HepG2 (cell line): ENCODE results near the gene SDK2. TPM values are rescaled to one million over a fixed set of nuclear protein-coding genes. Genes with fewer than 3 reads are reported as not detected.

ENCODE experiments used
- CBX1 ChIP-seq: IDR thresholded peaks from one replicate; pipeline ENCODE4 v1.6.1; 2016; ENCODE audit warnings: antibody characterized with exemption, low read depth
- CTCF ChIP-seq: sonication (generic); formaldehyde crosslinking; IDR thresholded peaks from 2 replicates; pipeline ENCODE4 v1.5.0; 2020; ENCODE audit warnings: mild to moderate bottlenecking, missing genetic modification reagents, moderate library complexity
- FLYWCH1 ChIP-seq: sonication (generic); formaldehyde crosslinking; IDR thresholded peaks from 2 replicates; pipeline ENCODE4 v1.8.1; 2023; ENCODE audit warnings: mild to moderate bottlenecking, missing genetic modification reagents
- FOXA3 ChIP-seq: IDR thresholded peaks from 2 replicates; pipeline ENCODE4 v1.6.1; 2016; ENCODE audit warnings: missing genetic modification reagents, missing compliant biosample characterization
- HIVEP1 ChIP-seq: sonication (generic); formaldehyde crosslinking; IDR thresholded peaks from 2 replicates; pipeline ENCODE4 v1.4.0; 2020; ENCODE audit warnings: mild to moderate bottlenecking, missing genetic modification reagents
- MIER3 ChIP-seq: IDR thresholded peaks from 2 replicates; pipeline ENCODE4 v1.6.1; 2016; ENCODE audit warnings: missing compliant biosample characterization, borderline replicate concordance
- NR2F6 ChIP-seq, 2 experiments: IDR thresholded peaks; 2 replicates each; pipeline ENCODE4 v1.6.1; 2016; ENCODE audit warnings: antibody characterized with exemption in 1 of 2, mild to moderate bottlenecking in 1 of 2
- PATZ1 ChIP-seq: sonication (generic); formaldehyde crosslinking; IDR thresholded peaks from 2 replicates; pipeline ENCODE4 v1.4.0; 2020; ENCODE audit warnings: missing genetic modification reagents
- PLSCR1 ChIP-seq: sonication (generic); formaldehyde crosslinking; IDR thresholded peaks from 2 replicates; pipeline ENCODE4 v1.5.0; 2020; ENCODE audit warnings: missing genetic modification reagents, mild to moderate bottlenecking, borderline replicate concordance
- REL ChIP-seq: sonication (generic); formaldehyde crosslinking; conservative IDR thresholded peaks from 2 replicates; pipeline ENCODE4 v1.8.0; 2022; ENCODE audit warnings: mild to moderate bottlenecking, missing genetic modification reagents, moderate library complexity
- SALL1 ChIP-seq: sonication (generic); formaldehyde crosslinking; IDR thresholded peaks from 2 replicates; pipeline ENCODE4 v1.8.0; 2022; ENCODE audit warnings: mild to moderate bottlenecking, missing genetic modification reagents
- SOX13 ChIP-seq, 3 experiments: fragments of 450-650 bp in 1 of 3; sonication (generic) in 1 of 3; formaldehyde crosslinking in 1 of 3; IDR thresholded peaks in 2 of 3; conservative IDR thresholded peaks in 1 of 3; 2 replicates each; pipeline versions ENCODE4 v1.5.0 to v1.6.1; 2016 to 2020; ENCODE audit warnings: antibody characterized with exemption in 1 of 3, mild to moderate bottlenecking in 1 of 3, missing compliant biosample characterization in 1 of 3, missing genetic modification reagents in 1 of 3, moderate library complexity in 1 of 3
- WIZ ChIP-seq: sonication (generic); formaldehyde crosslinking; IDR thresholded peaks from 2 replicates; pipeline ENCODE4 v1.5.1; 2020; ENCODE audit warnings: mild to moderate bottlenecking, missing genetic modification reagents
- ZNF17 ChIP-seq: sonication (generic); formaldehyde crosslinking; IDR thresholded peaks from 2 replicates; pipeline ENCODE4 v1.5.0; 2020; ENCODE audit warnings: mild to moderate bottlenecking, missing genetic modification reagents
- ZNF207 ChIP-seq: fragments of 450-650 bp; IDR thresholded peaks from 2 replicates; pipeline ENCODE4 v1.6.1; 2016; ENCODE audit warnings: antibody characterized with exemption, borderline replicate concordance
- ZNF333 ChIP-seq: sonication (generic); formaldehyde crosslinking; IDR thresholded peaks from 2 replicates; pipeline ENCODE4 v1.4.0; 2020; ENCODE audit warnings: mild to moderate bottlenecking, missing genetic modification reagents, borderline replicate concordance
- ZNF34 ChIP-seq: sonication (generic); formaldehyde crosslinking; IDR thresholded peaks from 2 replicates; pipeline ENCODE4 v1.4.0; 2020; ENCODE audit warnings: mild to moderate bottlenecking, missing genetic modification reagents, borderline replicate concordance
- ZNF557 ChIP-seq: sonication (generic); formaldehyde crosslinking; IDR thresholded peaks from 2 replicates; pipeline ENCODE4 v1.4.0; 2020; ENCODE audit warnings: missing genetic modification reagents
- ZNF761 ChIP-seq: sonication (generic); formaldehyde crosslinking; conservative IDR thresholded peaks from 2 replicates; pipeline ENCODE4 v1.4.0; 2020; ENCODE audit warnings: mild to moderate bottlenecking, missing genetic modification reagents
- ZNF800 ChIP-seq: sonication (generic); formaldehyde crosslinking; IDR thresholded peaks from 2 replicates; pipeline ENCODE4 v1.4.0; 2020; ENCODE audit warnings: missing genetic modification reagents
- ZNF883 ChIP-seq: sonication (generic); formaldehyde crosslinking; IDR thresholded peaks from 2 replicates; pipeline ENCODE4 v1.5.1; 2020; ENCODE audit warnings: mild to moderate bottlenecking, missing genetic modification reagents; ENCODE audit errors: not compliant biosample characterization
- ZSCAN9 ChIP-seq: IDR thresholded peaks from 2 replicates; pipeline ENCODE4 v1.6.1; 2016; ENCODE audit warnings: borderline replicate concordance
- polyA plus RNA-seq, 8 experiments: library from polyadenylated mRNA; depleted of rRNA in 3 of 8; stranded (reverse) in 7 of 8; unstranded in 1 of 8; fragments of >200 nt; fragmentation: Illumina TruSeq in 4 of 8; extraction: Trizol in 4 of 8; gene quantifications; 2 replicates each; pipeline versions ENCODE4 v1.2.1 to v1.2.3, GENCODE V29; 2011 to 2016; ENCODE audit warnings: low read depth in 4 of 8, missing spikeins in 1 of 8, mixed read lengths in 1 of 8; ENCODE audit not compliant: insufficient read depth in 1 of 8
- total RNA-seq, 5 experiments: library from RNA; depleted of rRNA; stranded (reverse); fragments of >200 nt; fragmentation: Illumina TruSeq; extraction: Trizol; gene quantifications; 2 replicates each; pipeline ENCODE4 v1.2.3, GENCODE V29; 2016; ENCODE audit warnings: low read depth in 1 of 5

SDK2 gene
- total and polyA plus RNA-seq, 2 of the 13 experiments (the other 11 are each of a cell fraction or from before 2014, with no cell fraction given), result not detected

GRCh38 chr17:73311781-73312641 is 332.2 kb downstream of the SDK2 start, which contains the start of gene CDC42EP4 (continued):
- TF ChIP-seq ZNF800 (CRISPR knock-in tag) (0 out of 2 replicates have a peak, but pooled peaks have one; percentile 36), HIVEP1 (peak; percentile 93), ZNF557 (CRISPR knock-in tag) (no peak; the same call in 1 of the 2 replicates), ZNF333 (CRISPR knock-in tag) (no peak), CTCF (CRISPR knock-in tag) (0 out of 2 replicates have a peak, but pooled peaks have one; percentile 12), ZNF761 (CRISPR knock-in tag) (no peak), REL (CRISPR knock-in tag) (peak; percentile 64; the same call in 1 of the 2 replicates), WIZ (peak; percentile 83; the same call in 1 of the 2 replicates), CBX1 (no peak), ZSCAN9 (CRISPR knock-in tag) (peak; percentile 56; the same call in 1 of the 2 replicates), MIER3 (CRISPR knock-in tag) (0 out of 2 replicates have a peak, but pooled peaks have one; percentile 25), ZNF883 (CRISPR knock-in tag) (peak; percentile 70), ZNF34 (no peak), SOX13 (IDR thresholded peaks at IDR 0.05) (no peak), SOX13 (CRISPR knock-in tag; conservative IDR thresholded peaks at IDR 0.05 in 1 of 2, IDR thresholded peaks at IDR 0.05 in 1 of 2) (peak in 1 of 2 experiments; percentile 43; a peak in 2 of 4 replicates), SALL1 (CRISPR knock-in tag) (peak; percentile 81; the same call in 1 of the 2 replicates), PLSCR1 (no peak), NR2F6 (IDR thresholded peaks at IDR 0.05) (no peak), NR2F6 (CRISPR knock-in tag; IDR thresholded peaks at IDR 0.05) (peak; percentile 10; the same call in 1 of the 2 replicates), FOXA3 (peak; percentile 27; the same call in 1 of the 2 replicates), ZNF17 (CRISPR knock-in tag) (peak; percentile 85; the same call in 1 of the 2 replicates), FLYWCH1 (CRISPR knock-in tag) (peak; percentile 16; the same call in 1 of the 2 replicates), PATZ1 (CRISPR knock-in tag) (peak; percentile 97), ZNF207 (no peak)
